ENCODE measurements around the gene EXO1.

- no peak for TF ChIP-seq GABPA (IDR thresholded peaks at IDR 0.05; ENCODE audit: low read depth)
- TF ChIP-seq RAD21 (IDR thresholded peaks at IDR 0.05; ENCODE audit: low read length), result no peak
- no peak for TF ChIP-seq REST (IDR thresholded peaks at IDR 0.05; ENCODE audit: low read depth, low read length)
- TF ChIP-seq EP300 (IDR thresholded peaks at IDR 0.05; ENCODE audit: borderline replicate concordance in 1 of 2, low read depth in 1 of 2, low read length in 1 of 2), result no peak
- no peak for TF ChIP-seq POLR2AphosphoS5 (IDR thresholded peaks at IDR 0.05; ENCODE audit: low read depth, low read length)
- no peak for TF ChIP-seq CTCF (IDR thresholded peaks at IDR 0.05)
- TF ChIP-seq EZH2phosphoT487 (IDR thresholded peaks at IDR 0.05; ENCODE audit: borderline replicate concordance, low read depth), result no peak
- TF ChIP-seq FOXJ3 (CRISPR knock-in tag; IDR thresholded peaks at IDR 0.05), result no peak
- no peak for TF ChIP-seq TEAD4 (IDR thresholded peaks at IDR 0.05; ENCODE audit: borderline replicate concordance, insufficient read depth)
- no peak for TF ChIP-seq CHD2 (IDR thresholded peaks at IDR 0.05; ENCODE audit: low read length, partially characterized antibody)
These were observed 10.6 kb upstream of the EXO1 start for GRCh38 chr1:241837416-241837815.

All from SK-N-SH (cell line).